ENCODE results near the gene CBY3.
A peak's percentile ranks its signal among the peaks of the same experiment; 100 is the strongest.
"Not testable (repeated sequence)": the region's sequence is repeated elsewhere in the genome, so short reads cannot be mapped to it uniquely, and the experiment has no call there.

The CBY3 gene

GRCh38 chr5:179680780-179681401, at the start of gene CBY3:
CBY3 (minus strand) TSS chr5:179681034; CDS start chr5:179680918, 116 bp downstream.
- DNase-seq = no peak

- no peak for DNase-seq
These were observed 49.5 kb upstream of the CBY3 start for GRCh38 chr5:179730356-179730755.

- DNase-seq = no peak
These were observed 48.9 kb upstream of the CBY3 start for GRCh38 chr5:179729727-179730126.

GRCh38 chr5:179729303-179729702, 48.5 kb upstream of the CBY3 start:
- DNase-seq = no peak

GRCh38 chr5:179727106-179727505, 46.3 kb upstream of the CBY3 start:
- no peak for DNase-seq

- DNase-seq = no peak
These were observed 43.3 kb upstream of the CBY3 start for GRCh38 chr5:179724163-179724562.

GRCh38 chr5:179720222-179720621, 39.4 kb upstream of the CBY3 start:
- DNase-seq = no peak

GRCh38 chr5:179716286-179716685, 35.5 kb upstream of the CBY3 start:
- no peak for DNase-seq

GRCh38 chr5:179700401-179700918, 19.6 kb upstream of the CBY3 start:
- DNase-seq = no peak

- no peak for DNase-seq
These were observed 18.9 kb upstream of the CBY3 start for GRCh38 chr5:179699616-179700237.

- no peak for DNase-seq
These were observed 18.2 kb upstream of the CBY3 start, which contains the start of gene CANX for GRCh38 chr5:179698935-179699615. CANX (plus strand) TSS chr5:179698967; CDS start chr5:179705682, 6,715 bp downstream.

- DNase-seq = peak; percentile 91
These were observed 17.4 kb upstream of the CBY3 start for GRCh38 chr5:179697993-179698934.

GRCh38 chr5:179697543-179697942, 16.7 kb upstream of the CBY3 start:
- DNase-seq = not testable (repeated sequence)

GRCh38 chr5:179697108-179697507, 16.3 kb upstream of the CBY3 start:
- no peak for DNase-seq

GRCh38 chr5:179696603-179697002, 15.8 kb upstream of the CBY3 start:
- DNase-seq = no peak

- no peak for DNase-seq
These were observed 13.7 kb upstream of the CBY3 start for GRCh38 chr5:179694561-179694960.

GRCh38 chr5:179689212-179689611, 8.4 kb upstream of the CBY3 start:
- not testable (repeated sequence) for DNase-seq

GRCh38 chr5:179680014-179680779, 637 bp downstream of the CBY3 start:
- no peak for DNase-seq

- peak; percentile 80 for DNase-seq
These were observed 1.7 kb downstream of the CBY3 start for GRCh38 chr5:179679014-179679674.

- peak; percentile 68 for DNase-seq
These were observed 2.4 kb downstream of the CBY3 start for GRCh38 chr5:179678223-179679013.
